Stomach (tissue), 4 donors: ENCODE results near the gene PLCB1.

Source experiments
- CTCF ChIP-seq, 7 experiments: fragments of 450-650 bp in 4 of 7; fragments of 200-600 bp in 3 of 7; sonication (generic) in 3 of 7; IDR thresholded peaks; one replicate each; pipeline ENCODE4 v1.5.1; 2016 to 2019; ENCODE audit warnings: antibody characterized with exemption in 7 of 7, control low read depth in 2 of 7, mild to moderate bottlenecking in 1 of 7
- EP300 ChIP-seq: sonication (generic); formaldehyde crosslinking; IDR thresholded peaks from one replicate; pipeline ENCODE4 v1.6.1; 2017; ENCODE audit warnings: antibody characterized with exemption
- POLR2A ChIP-seq, 4 donors: fragments of 450-650 bp; IDR thresholded peaks; one replicate each; pipeline ENCODE4 v1.6.1; 2016; ENCODE audit warnings: antibody characterized with exemption in 4 of 4, control low read depth in 2 of 4, mild to moderate bottlenecking in 1 of 4, moderate library complexity in 1 of 4
- POLR2AphosphoS5 ChIP-seq, 3 donors: sonication (generic); formaldehyde crosslinking; IDR thresholded peaks; one replicate each; pipeline ENCODE4 v1.6.1; 2016; ENCODE audit warnings: antibody characterized with exemption in 3 of 3

- TF ChIP-seq CTCF (IDR thresholded peaks at IDR 0.05) (no peak), POLR2A (IDR thresholded peaks at IDR 0.05) (no peak), EP300 (no peak), POLR2AphosphoS5 (IDR thresholded peaks at IDR 0.05) (no peak)
Measured at GRCh38 chr20:8844179-8844578, 712.1 kb downstream of the PLCB1 start.
